Activated T-helper 17 cell treated with anti-CD3 and anti-CD28 coated beads, Interleukin-2, amount 50 U/mL, for 72 hours (primary cell): ENCODE measurements around the gene GRIK3. TPM values are rescaled to one million over a fixed set of nuclear protein-coding genes. Genes with fewer than 3 reads are reported as not detected.

Source experiments
- ATAC-seq: fragments of 150-1000 bp; cut with Tn5 transposase; replicated peaks from 2 replicates; pipeline ENCODE4 v1.10.0; 2021; ENCODE audit warnings: mild to moderate bottlenecking, moderate library complexity
- H3K27ac Mint-ChIP-seq: one replicate; pipeline ENCODE4 v1.8.0; 2022; ENCODE audit warnings: mixed read lengths
- H3K27me3 Mint-ChIP-seq: one replicate; pipeline ENCODE4 v1.8.0; 2022; ENCODE audit warnings: mixed read lengths
- H3K36me3 Mint-ChIP-seq: one replicate; pipeline ENCODE4 v1.8.0; 2022; ENCODE audit warnings: low read depth, mild to moderate bottlenecking, mixed read lengths
- H3K4me1 Mint-ChIP-seq: one replicate; pipeline ENCODE4 v1.8.0; 2022; ENCODE audit warnings: mixed read lengths
- H3K4me3 Mint-ChIP-seq: one replicate; pipeline ENCODE4 v1.8.0; 2022; ENCODE audit warnings: mild to moderate bottlenecking, mixed read lengths
- H3K9me3 Mint-ChIP-seq: one replicate; pipeline ENCODE4 v1.8.0; 2022; ENCODE audit warnings: mixed read lengths
- total RNA-seq, 2 donors: library from RNA; stranded (reverse); gene quantifications; one replicate each; pipeline ENCODE4 v1.2.3, GENCODE V29; 2022

Gene GRIK3
- total RNA-seq, 2 donors from 2014 or later, result not detected

- Mint-ChIP-seq H3K4me3 (no peak overlapping the region), H3K36me3 (no peaks in the 10 kb centered on the region), H3K9me3 (no peaks in the 10 kb centered on the region), H3K4me1 (no peaks in the 10 kb centered on the region), H3K27ac (no peak overlapping the region), H3K27me3 (peaks cover 25% of the 10 kb centered on the region)
- no peak for ATAC-seq
Observed at GRCh38 chr1:36942148-36942547, 92.2 kb downstream of the GRIK3 start.

DNA sequence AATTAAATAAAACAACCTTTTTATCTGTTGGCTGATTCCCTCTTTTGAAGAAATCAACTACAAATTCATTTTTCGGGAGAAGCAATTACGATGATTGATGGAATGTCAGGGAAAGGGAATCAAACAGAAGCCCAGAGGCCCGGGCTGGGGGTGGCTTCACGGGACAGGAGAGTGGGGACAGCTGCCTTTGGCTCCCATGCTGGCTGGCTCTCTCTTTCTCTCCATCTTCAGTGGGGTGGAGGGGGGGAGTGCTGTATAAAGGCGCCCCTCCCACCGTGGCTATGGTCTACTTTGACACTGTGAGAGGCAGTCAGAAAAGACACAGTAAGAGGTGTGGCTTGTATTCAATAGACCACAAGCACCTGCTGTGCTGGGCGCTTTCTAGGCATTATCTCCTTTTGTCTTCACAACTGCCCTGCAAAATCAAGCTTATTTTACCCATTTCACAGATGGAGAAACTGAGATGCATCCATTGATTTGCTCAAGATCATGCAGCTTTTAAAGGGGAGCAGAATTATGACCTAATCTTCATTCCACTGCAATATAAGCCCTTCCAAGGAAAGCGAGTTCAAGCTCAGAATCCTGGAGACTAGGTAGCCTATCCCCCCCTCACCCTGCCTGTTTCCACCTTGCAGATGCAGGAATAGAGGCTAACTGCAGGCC, 92.9 kb downstream of the GRIK3 start:
- Mint-ChIP-seq H3K4me3 (no peak overlapping the region), H3K9me3 (no peaks in the 10 kb centered on the region), H3K36me3 (no peaks in the 10 kb centered on the region), H3K27ac (no peak overlapping the region), H3K27me3 (peaks cover 31% of the 10 kb centered on the region), H3K4me1 (no peaks in the 10 kb centered on the region)
- no peak for ATAC-seq

- Mint-ChIP-seq H3K4me1 (no peaks in the 10 kb centered on the region), H3K27me3 (peaks cover 32% of the 10 kb centered on the region), H3K27ac (no peak overlapping the region), H3K36me3 (no peaks in the 10 kb centered on the region), H3K9me3 (no peaks in the 10 kb centered on the region), H3K4me3 (no peak overlapping the region)
- ATAC-seq, result no peak
Observed at GRCh38 chr1:36938819-36939218, 95.5 kb downstream of the GRIK3 start.

DNA sequence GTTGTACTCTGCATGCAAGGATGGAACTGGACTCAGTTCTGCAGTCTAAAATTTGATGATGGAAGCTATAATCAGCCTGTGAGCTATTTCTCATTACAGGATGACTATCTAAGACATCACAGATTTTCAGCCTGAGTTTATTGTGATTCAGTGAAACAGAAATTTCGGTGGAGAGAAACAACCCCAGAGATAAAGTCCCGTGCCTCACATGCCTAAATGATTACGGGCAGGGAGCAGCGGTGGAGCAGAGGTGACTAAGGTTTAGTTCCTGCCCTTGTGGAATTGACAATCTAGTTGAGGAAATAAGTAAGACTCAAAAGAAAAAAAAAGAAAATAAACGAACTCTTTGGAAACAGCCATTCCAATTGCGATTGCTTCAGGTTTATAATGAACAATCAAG, 96.9 kb downstream of the GRIK3 start:
- Mint-ChIP-seq H3K9me3 (no peaks in the 10 kb centered on the region), H3K4me1 (no peaks in the 10 kb centered on the region), H3K36me3 (no peaks in the 10 kb centered on the region), H3K4me3 (no peak overlapping the region), H3K27ac (no peak overlapping the region), H3K27me3 (peaks cover 32% of the 10 kb centered on the region)
- ATAC-seq, result no peak

DNA sequence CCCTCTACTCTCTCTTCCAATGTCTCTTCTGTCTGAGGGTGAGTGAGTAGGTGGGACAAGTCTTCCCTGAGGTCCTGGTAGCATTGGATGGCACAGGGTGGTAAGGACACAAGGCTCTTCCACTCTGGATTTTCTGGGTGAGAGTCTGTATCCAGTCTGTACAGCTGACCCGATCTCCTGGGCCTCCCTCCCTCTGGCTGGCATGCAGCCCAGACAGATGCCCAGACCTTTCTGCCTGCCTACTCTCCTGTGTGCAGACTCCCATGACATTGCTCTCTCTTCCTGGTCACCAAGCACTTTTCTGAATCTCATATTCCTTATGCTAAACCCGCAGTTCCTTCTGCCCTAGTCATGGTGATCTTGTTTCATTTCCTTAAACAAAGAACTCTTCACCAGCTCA, 100.3 kb downstream of the GRIK3 start:
- H3K36me3 Mint-ChIP-seq, result no peaks in the 10 kb centered on the region
- H3K4me3 Mint-ChIP-seq, result no peak overlapping the region
- no peaks in the 10 kb centered on the region for H3K9me3 Mint-ChIP-seq
- no peaks in the 10 kb centered on the region for H3K4me1 Mint-ChIP-seq
- H3K27ac Mint-ChIP-seq, result no peak overlapping the region
- H3K27me3 Mint-ChIP-seq, result peaks cover 29% of the 10 kb centered on the region
- no peak for ATAC-seq

DNA sequence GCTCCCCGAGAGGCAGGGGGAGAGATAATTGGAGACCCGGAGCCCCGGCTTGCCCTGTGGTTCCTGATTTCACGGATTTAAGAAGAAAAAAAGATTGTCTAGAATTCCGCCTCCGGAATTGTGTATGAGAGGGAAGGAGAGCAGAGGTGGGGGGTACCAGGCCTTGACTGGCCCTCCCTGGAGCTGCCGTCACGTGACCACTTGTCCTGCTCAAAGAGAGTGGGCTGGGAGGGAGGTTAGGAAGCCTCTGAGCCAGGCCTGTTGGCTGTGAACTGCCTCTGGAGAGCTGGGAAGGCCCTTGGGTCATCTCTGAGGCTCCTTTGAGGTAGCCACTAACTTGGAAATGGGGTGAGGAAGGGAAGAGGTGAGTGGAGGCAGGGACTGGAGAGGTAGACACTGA, 106.5 kb downstream of the GRIK3 start:
- H3K27ac Mint-ChIP-seq, result no peak overlapping the region
- H3K4me1 Mint-ChIP-seq, result no peaks in the 10 kb centered on the region
- H3K9me3 Mint-ChIP-seq, result no peaks in the 10 kb centered on the region
- no peaks in the 10 kb centered on the region for H3K36me3 Mint-ChIP-seq
- no peak for ATAC-seq
- peaks cover 17% of the 10 kb centered on the region for H3K27me3 Mint-ChIP-seq
- no peak overlapping the region for H3K4me3 Mint-ChIP-seq

GRCh38 chr1:36925251-36925650, 109.1 kb downstream of the GRIK3 start:
- peaks cover 14% of the 10 kb centered on the region for H3K27me3 Mint-ChIP-seq
- H3K4me3 Mint-ChIP-seq, result no peak overlapping the region

DNA sequence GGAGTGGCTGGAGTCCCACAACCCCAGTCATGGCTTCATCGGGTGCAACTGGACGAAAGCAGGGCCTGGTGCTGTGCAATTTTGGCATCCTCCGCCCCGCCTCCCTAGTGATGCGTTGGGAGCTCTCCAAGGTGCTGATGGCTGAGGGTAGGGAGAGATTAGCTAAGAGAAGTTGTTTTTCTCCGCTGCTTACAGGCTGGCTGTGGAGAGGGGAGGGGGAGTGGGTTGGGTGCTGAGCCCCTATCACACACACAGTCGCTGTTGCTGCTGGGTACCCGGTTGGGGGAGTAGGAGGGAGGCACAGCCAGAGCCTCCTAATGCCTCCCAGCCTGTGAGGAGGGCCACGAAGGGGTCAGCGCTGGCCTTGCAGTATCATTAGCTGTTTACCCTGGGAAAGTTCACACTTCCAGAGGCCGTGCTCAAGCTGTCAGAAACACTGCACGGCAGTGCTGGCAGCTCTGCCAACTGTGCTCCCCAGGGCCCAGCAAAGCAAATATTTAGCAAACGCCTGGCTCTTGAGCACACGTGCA, 110.0 kb downstream of the GRIK3 start:
- Mint-ChIP-seq H3K27me3 (peaks cover 14% of the 10 kb centered on the region), H3K4me1 (no peaks in the 10 kb centered on the region), H3K27ac (no peak overlapping the region), H3K9me3 (no peaks in the 10 kb centered on the region), H3K4me3 (no peak overlapping the region), H3K36me3 (no peaks in the 10 kb centered on the region)
- ATAC-seq, result no peak

More at GRCh38 chr1:36925251-36925650, 109.1 kb downstream of the GRIK3 start:
- no peak for ATAC-seq
- no peak overlapping the region for H3K27ac Mint-ChIP-seq
- H3K4me1 Mint-ChIP-seq, result no peaks in the 10 kb centered on the region
- no peaks in the 10 kb centered on the region for H3K9me3 Mint-ChIP-seq
- H3K36me3 Mint-ChIP-seq, result no peaks in the 10 kb centered on the region

DNA sequence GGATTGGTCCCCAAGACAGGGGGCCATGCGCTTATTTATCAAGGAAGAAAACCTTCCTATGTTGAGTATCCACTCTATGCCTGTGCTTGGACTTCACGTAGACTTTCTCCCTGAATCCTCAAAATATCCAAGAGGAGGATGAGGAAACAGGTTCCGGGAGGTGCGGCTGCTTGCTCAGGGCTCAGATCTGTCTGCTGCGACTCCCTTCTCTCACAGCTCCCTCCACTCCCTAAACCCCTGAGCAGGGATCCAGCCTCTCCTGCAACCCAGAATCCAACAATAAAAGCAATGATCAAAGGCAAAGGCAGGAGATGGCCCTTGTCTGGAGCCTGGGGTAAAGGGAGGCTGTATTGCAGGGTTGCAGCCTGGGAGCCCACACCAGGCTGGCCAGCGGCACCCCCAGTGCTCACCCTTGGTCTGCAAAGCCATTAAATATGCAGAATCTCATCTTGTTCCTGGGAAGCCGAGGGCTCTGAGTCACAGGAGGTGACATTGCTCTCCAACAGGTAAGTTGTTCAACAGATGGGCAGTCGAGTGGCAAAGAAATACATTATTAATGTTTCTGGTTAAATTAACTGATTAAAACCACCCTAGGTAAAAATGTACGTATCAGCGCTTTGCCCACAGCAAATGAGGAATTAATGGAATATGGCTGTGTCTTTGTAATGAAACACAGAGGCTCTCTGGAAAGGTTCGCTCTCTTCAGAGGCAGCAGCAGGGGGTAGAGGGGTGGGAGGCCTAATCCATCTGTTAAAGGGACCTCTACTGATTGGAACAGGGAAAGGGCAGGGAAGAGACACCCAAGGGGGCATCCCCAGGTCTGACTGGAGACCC, 111.5 kb downstream of the GRIK3 start:
- Mint-ChIP-seq H3K4me1 (no peaks in the 10 kb centered on the region), H3K4me3 (no peak overlapping the region), H3K36me3 (no peaks in the 10 kb centered on the region), H3K27ac (no peak overlapping the region), H3K9me3 (no peaks in the 10 kb centered on the region), H3K27me3 (peaks cover 17% of the 10 kb centered on the region)
- ATAC-seq, result no peak

- Mint-ChIP-seq H3K9me3 (no peaks in the 10 kb centered on the region), H3K4me3 (no peak overlapping the region), H3K36me3 (no peaks in the 10 kb centered on the region), H3K4me1 (no peaks in the 10 kb centered on the region), H3K27ac (no peak overlapping the region), H3K27me3 (peaks cover 13% of the 10 kb centered on the region)
- no peak for ATAC-seq
Observed at GRCh38 chr1:36922071-36922470, 112.2 kb downstream of the GRIK3 start.

- H3K36me3 Mint-ChIP-seq, result no peaks in the 10 kb centered on the region
- H3K27me3 Mint-ChIP-seq, result peaks cover 9% of the 10 kb centered on the region
- H3K9me3 Mint-ChIP-seq, result no peaks in the 10 kb centered on the region
- no peak overlapping the region for H3K4me3 Mint-ChIP-seq
- ATAC-seq, result no peak
- no peak overlapping the region for H3K27ac Mint-ChIP-seq
- no peaks in the 10 kb centered on the region for H3K4me1 Mint-ChIP-seq
Observed at GRCh38 chr1:36920801-36921405, 113.4 kb downstream of the GRIK3 start.

GRCh38 chr1:36920371-36920770, 113.9 kb downstream of the GRIK3 start:
- no peaks in the 10 kb centered on the region for H3K4me1 Mint-ChIP-seq
- H3K36me3 Mint-ChIP-seq, result no peaks in the 10 kb centered on the region
- H3K27ac Mint-ChIP-seq, result no peak overlapping the region
- no peak overlapping the region for H3K4me3 Mint-ChIP-seq
- H3K27me3 Mint-ChIP-seq, result peaks cover 9% of the 10 kb centered on the region
- H3K9me3 Mint-ChIP-seq, result no peaks in the 10 kb centered on the region
- ATAC-seq, result no peak

GRCh38 chr1:36919491-36920145, 114.7 kb downstream of the GRIK3 start:
- no peaks in the 10 kb centered on the region for H3K36me3 Mint-ChIP-seq
- H3K27ac Mint-ChIP-seq, result no peak overlapping the region
- H3K4me3 Mint-ChIP-seq, result no peak overlapping the region
- no peaks in the 10 kb centered on the region for H3K9me3 Mint-ChIP-seq
- ATAC-seq, result no peak
- peaks cover 5% of the 10 kb centered on the region for H3K27me3 Mint-ChIP-seq
- H3K4me1 Mint-ChIP-seq, result no peaks in the 10 kb centered on the region

DNA sequence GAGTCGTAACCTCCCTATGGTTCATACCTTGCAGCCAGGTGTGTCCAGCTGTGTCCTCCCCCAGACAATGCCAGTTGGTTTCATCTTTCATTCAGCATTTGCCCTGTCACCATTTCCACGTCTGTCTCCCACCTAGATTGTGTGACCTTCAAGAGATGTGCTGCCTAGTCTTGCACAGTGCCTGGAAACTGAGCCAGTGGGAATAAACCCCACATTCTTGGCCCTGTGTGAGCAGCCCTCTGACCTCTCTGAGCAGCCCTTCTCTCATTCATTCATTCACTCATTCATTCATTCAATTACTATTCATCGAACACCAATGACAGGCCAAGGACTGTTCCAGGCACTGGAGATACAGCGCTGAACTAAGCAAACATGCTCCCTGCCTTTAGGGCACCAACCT, 115.7 kb downstream of the GRIK3 start:
- Mint-ChIP-seq H3K9me3 (no peaks in the 10 kb centered on the region), H3K4me3 (no peak overlapping the region), H3K4me1 (no peaks in the 10 kb centered on the region), H3K36me3 (no peaks in the 10 kb centered on the region), H3K27me3 (peaks cover 9% of the 10 kb centered on the region), H3K27ac (no peak overlapping the region)
- ATAC-seq, result no peak
